ENCODE measurements around the gene DAPK2.

The DAPK2 gene

DNA sequence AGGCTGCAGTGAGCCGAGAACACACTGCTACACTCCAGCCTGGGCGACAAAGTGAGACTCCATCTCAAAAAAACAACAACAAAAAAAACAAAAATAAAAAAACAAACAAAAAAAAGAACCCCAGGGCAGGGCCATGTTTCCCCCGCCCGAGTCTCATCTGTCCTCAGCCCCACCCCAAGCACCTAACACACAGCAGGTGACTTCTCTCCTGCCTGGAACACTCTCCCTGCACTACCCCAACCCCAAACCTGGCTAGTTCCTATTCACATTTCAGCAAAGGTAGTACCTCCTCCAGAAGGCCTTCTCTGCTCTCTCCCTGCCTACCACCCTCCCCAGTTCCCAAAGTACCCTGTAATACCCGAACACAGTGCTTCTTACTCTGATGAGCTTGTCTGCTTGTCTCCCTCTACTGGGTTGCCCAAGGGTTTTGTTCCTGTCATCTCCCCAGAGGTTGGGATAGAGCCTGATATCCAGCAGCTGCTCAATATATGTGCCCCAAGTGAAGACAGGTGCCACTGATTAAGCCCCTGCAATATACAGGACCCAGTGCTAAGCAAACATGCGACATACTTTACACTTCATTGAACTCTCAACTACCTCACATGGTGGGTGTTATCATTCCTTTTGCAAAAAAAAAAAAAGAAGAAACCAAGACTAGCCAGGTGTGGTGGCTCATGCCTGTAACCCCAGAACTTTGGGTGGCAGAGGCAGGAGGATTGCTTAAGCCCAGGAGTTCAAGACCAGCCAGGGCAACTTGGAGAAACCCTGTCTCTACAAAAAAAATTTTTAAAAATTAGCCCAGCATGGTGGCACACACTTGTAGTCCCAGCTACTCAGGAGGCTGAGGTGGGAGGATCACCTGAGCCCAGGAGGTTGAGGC, 103.6 kb downstream of the DAPK2 start:
- DNase-seq (ENCODE audit: low spot score) = no peak

DNA sequence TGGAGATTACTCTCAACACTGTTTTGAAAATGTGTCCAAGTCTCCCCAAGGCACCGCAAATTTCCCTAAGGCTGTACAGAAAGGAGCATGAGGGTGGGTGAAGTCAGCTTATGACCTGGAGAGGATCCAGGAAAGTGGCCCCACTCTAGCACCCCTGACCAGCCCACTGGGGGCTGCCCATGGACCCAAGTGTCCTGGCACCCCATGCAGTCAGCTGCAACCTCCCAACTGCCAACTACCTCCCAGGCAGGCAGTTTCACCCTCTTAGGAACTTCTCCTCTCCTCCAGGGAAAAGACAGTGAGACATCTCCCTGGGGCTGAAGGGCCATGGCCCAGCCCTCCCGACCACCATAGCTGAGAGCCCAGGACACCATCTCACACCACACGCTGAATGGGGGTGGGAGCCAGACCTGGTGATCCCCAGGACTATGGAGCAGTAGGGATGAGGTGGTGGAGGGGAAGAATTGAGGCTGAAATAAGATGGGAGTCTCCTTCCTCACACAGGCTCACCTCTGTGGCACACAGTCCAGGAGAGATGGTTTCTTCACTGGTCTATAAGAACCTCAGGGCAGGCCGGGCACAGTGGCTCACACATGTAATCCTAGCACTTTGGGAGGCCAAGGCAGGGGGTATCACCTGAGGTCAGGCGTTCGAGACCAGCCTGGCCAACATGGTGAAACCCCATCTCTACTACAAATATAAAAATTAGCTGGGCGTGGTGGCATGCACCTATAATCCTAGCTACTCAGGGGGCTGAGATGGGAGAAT, 104.4 kb downstream of the DAPK2 start:
- DNase-seq (ENCODE audit: low spot score) = no peak

DNA sequence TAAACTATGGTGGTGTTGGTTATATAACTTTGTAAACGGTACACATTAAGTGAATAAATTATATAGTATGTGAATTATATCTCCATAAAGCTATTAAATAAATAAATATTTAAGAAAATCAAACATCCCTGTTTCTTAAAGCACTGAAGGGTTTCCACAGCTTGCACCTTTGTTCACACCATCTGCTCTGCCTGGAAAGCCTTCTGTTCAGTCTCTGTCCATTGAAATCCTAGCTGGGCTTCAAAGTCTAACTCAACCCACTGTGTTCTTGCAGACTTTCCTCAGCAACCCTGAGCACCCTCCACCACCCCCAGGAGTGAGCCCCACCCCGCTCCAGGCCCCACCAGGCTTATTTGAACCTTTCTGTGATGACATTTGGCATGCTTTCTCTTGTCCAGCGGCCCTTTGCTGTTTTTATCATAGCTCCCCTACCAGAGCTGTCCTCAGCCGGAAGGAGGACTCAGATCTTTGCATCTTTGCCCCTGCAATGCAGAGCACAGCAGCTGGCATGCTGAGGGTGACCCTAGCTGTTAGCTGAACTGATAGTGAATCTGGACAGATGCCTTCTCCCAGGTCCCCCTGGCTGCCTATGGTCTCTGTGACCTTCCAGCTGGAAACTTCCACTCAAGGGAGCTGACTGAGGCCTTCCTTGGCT, 105.2 kb downstream of the DAPK2 start:
- DNase-seq (ENCODE audit: low spot score) = no peak

DNA sequence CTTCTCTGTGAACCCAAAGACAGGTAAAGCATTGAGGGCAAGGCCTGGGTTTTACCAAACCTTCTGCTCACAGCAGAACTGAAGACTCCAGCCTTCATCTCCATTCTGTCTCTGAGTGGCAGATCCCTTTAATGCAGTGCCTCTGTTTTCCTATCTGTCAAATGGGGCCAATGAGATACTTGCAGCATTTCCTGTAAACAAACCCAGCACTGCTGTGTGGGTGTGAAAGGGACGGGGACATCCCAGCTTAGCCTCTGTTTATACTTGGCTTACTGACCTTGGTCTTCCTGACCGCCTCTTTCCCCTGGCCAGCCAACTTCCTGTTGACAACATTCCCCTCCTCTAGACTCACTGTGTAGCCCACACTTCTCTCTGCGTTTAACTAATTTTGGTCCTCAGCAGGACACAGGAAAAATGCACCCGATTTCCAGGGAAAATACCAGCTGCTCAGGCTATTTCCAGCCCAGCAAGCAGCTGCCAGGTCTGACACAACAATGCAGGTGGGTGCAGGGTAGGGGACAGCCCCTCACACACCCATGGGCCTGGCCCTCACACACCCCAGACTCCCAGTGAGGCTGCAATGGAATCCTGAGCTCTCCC, 106.7 kb downstream of the DAPK2 start:
- no peak for DNase-seq (ENCODE audit: low spot score)

DNA sequence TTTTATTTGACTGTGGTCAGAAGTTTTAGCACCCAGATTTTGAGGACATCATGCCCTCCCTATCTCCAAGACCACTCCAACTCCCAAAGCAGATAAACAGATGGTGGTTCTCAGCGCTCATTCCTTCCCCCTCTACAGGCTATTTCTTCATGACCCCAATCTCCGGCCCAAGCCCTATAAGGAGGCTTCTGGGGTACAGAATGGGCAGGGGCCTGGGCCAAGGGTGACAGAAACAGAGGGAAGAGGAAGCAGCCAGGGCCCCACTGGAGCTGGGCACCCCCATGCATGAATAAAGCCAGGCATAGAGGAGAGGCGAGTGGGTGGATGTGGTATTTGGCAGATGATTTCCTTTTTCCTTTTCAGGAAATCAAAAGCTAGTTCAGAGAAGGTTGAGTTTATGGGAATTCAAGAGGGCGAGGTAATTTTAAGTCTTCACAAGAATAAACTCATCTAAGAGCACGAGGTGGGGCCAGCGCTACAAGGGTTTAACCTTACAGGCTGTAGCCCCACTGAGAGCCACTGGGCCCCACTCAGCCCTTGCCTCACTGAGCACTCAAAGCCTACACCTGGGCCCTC, 107.7 kb downstream of the DAPK2 start:
- no peak for DNase-seq (ENCODE audit: low spot score)

DNA sequence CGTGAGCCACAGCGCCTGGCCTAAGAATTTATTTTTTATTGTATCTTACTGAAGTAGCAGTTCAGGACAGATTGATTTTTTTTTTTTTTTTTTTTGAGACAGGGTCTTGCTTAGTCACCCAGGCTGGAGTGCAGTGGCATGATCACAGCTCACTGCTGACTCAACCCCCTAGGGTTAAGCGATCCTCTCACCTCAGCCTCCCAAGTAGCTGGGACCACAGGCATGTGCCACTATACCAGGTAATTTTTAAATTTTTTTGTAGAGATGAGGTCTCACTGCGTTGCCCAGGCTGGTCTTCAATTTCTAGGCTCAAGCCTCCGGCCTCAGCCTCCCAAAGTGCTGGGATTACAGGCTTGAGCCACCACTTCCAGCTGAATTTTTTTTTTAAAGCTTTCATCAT, 112.8 kb downstream of the DAPK2 start:
- no peak for DNase-seq (ENCODE audit: low spot score)

DNA sequence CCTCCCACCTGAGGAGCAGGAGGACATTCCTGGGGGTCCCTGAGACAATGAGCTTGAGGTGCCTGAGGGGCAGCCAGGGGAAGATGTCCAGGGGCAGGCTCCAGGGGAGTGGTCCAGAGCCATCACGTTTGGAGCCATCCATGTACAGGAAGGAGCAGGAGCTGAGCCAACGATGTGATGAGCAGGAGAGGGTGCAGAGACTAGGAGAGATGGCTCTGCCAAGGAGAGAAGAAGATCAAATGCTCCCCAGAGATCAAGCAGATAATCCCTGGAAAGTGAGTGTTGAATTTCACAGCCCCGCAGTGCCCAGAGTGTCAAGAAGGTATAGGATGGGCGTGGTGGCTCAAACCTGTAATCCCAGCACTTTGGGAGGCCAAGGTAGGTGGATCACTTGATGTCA, 114.7 kb downstream of the DAPK2 start:
- no peak for DNase-seq (ENCODE audit: low spot score)

DNA sequence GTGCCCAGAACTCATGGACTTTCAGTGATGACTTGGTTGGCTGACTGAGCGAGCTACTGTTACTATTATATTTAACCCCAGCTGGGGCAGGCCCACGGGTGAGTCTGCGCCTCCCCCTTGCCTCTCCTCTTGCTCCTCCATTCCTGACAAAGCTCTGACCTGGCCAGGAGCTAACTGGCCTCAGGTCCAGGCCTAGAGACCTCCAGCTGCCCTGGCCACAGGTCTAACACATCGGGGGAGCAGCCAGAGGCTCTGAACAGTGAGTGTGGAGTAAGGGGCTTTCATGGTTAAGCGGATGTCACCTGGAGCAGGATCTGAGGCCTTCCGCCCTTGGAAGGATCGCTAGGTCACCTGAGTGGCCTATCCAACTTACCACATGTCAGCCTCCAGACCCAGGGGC, 116.3 kb downstream of the DAPK2 start:
- DNase-seq (ENCODE audit: low spot score) = no peak

DNA sequence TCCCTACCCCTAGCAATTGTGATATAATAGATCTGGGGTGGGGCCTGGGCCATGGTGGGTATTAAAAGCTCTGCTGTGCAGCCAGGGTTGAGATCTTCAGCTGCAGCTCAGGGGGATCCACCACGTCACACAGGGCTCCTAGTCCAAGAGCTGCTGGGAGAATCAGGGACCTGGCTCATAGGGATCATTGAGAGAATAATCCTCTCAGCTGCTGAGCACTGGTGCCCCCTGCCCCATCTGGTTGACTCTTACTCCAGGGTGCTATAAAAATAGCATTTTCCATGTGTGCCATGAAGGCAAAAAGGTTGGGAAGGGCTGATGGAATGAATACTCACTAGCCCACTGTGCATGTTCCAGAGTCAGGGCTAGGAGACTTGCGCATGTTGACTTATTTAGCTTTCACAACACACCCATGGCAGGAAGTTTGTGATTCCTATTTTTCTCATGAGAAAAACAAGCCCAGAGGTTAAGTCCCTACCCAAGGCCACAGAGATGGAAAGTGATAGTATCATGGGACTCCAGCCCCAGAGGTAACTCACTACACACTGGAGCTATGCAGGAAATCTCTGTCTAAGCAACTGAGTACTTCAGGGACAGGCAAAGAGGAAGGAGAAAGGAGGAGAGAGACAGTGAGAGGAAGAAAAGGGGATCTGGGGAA, 118.0 kb downstream of the DAPK2 start:
- DNase-seq (ENCODE audit: low spot score) = no peak

DNA sequence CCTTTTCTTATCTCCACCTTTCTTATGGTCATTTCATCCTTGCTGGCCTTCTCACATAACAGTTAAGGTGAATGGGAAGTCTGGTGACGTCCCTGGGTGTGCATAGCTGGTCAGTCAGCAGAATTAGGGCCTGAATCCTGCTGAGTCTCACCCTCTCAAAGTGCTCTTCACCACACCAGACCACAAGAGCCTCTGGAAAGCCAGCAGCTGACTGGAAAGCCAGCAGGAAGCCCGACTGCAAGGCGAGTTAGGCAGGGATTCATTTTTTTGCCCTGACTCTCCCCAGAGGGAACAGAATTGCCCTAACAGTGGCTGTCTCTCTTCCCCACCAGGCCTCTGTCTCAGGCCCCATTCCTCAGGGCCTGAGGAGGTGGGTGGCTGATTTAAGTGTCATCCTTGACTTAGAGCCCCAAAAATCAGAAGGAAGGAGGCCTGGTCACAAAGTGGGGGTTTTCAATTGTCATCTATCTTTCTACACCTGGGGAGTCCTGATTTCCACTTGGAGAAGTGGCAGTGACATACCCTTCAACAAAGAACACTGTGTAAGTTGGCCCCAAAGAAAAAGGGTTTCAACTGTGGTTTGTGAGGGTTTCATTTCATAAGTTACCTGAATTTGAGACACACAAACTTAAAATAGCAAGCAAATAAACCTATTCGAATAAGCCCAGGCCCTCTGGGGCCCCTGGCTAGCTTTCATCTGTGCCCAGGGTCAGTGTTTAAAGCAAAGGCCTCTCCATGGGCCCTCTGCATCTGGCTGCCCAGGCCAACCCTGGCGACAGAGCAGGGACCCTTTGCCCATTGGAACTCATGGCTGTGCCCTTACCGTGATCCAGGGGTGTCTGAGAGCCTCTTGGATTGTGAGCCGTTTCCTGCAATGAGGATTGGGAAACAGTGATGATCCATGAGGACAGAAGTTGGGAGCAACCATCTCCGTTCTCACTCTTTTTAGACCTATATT, 122.0 kb downstream of the DAPK2 start:
- DNase-seq (ENCODE audit: low spot score) = no peak

DNA sequence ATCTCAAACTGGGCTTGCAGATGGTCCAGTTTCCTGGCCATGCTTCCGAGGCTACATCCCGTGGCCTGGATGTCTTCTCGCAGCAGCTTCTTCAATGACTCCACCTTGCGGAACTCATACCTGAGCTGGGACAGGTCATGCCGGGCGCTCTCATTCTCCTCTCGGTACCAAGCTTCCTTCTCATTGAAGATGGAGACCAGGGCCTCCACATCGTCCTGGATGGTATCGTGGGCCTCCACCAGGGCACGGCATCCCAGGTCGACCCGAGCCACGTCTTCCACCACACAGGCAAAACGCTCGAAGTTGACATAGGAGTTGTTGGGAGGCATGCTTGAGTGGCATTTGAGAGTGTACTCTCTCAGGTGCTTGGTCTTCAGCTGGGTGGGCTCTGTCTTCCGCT, 123.4 kb downstream of the DAPK2 start:
- DNase-seq (ENCODE audit: low spot score) = no peak

DNA sequence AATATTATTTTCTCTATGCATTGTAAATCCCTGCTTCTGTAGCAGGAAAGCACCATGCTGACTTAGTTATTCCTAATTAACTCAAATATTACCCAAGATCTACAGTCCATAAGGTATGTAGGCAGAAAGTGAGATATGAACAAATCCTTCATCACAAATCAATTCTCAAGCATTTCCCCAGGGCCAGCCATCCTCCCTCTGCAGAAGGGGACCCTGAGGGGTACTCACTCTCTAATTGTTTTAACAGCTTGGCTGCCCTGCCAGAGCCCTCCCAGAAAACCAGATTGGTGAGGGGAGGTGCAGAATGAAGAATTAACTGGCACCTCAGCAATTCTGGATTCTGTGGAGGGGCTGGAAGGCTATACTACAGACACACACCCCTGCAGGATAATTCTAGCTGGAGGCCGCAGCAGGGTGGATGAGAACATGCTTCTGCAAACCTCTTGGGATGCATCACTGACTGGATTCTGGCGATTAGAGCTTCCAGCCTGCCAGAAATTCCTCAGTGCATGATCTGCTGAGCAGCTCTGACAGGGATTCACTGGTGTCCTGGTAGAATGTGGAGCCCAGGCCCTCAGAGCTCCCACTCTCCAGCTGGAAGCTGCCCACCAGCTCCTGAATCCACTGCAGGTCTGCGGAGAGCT, 123.9 kb downstream of the DAPK2 start:
- no peak for DNase-seq (ENCODE audit: low spot score)

DNA sequence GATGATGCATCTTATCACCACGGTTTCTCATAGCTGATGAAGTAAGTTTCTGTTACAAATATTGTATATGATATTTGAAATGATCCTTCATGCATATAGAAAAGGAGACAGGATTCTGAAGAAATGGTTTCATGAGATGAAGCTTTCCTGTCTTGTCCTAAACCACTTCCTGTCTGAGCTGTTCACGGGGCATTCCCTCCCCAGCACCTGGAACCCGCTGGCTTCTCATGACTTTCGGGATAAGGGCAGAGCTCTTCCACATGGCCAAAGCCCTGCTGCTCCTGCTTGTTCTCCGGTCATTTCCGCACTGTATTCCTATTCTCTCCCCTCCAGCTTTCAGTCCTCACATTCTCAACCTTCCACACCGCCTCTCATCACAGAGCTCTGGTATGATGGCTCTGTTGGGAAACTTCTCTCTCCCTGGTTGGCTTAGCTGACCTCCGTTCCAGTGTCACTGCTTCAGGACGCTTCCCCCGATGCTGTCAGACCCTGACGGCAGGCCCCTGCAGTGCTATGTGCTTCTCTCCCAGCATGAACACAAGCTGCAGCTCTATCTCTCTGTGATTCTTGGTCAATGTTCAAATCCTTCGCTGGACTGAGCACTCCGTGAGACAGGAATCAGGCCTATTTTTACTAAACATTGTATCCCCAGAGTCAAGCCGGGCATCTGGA, 125.6 kb downstream of the DAPK2 start:
- no peak for DNase-seq (ENCODE audit: low spot score)

DNA sequence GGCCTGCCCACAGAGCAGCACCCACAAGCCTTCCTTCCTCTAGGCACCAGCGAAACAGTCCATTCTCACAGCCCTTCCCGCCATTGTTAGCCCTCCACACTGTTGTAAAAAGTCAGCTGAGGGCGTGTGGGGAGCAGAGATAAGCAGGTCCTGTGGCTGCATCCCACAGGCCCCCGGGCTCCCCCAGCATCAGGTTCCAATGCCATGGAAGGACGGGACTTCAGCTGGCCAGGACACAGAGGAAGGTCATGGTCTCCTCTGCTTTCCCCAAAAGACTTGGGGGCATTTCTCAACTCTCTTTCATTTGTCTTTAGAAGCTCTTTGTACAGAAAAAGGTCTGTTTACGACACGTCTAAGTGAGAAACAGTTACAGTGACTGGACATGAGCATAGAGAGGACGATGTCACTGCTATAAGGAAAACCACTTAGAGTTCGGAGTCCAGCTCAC, 127.4 kb downstream of the DAPK2 start:
- no peak for DNase-seq (ENCODE audit: low spot score)

DNA sequence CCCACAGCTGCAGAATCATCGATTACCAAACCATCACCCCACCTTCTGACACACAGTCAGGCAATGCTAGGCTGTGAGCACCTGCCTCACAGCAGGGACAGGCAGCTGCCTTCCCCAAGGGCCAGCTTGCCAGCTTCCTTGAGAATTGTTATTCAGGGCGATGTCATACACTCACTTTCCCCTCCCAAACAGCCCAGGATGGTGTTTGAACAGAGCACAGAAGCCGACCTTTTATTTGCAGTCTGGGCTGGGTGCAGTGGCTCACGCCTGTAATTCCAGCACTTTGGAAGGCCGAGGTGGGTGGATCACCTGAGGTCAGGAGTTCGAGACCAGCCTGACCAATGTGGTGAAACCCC, 128.0 kb downstream of the DAPK2 start:
- no peak for DNase-seq (ENCODE audit: low spot score)

DNA sequence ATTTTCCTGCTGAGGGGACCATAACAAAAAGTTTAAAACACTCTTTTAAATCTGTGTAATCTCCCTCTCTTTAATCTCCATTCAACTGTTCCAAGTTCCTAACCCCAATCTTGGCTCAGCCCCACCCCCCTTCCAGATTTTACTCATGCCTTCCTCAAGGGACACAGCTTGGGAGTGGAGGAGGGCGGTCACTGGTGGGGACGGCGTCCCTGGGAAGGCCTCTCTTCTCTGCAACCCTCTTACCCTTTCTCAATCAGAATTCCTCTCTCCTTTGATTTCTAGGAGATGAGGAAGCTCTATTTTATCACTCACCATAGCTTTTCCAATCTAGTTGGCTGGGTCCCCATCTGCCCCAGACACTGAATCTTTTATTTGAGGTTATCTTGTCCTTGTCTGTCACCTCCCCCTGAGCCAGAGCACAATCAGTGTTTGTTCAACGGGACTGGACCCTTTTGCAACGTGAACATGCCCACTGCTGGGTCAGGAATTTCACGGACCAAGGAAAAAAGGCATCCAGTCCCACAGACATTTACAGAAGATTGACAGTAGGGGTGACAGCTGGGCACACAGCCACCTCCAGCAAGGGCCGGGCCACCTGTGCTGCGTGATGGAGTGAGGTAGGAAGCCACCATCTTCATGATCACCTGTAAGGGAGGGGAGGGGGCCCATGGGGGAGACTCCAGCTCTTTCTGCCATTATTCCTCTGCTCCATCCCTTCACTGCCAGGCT, 128.5 kb downstream of the DAPK2 start:
- no peak for DNase-seq (ENCODE audit: low spot score)

DNA sequence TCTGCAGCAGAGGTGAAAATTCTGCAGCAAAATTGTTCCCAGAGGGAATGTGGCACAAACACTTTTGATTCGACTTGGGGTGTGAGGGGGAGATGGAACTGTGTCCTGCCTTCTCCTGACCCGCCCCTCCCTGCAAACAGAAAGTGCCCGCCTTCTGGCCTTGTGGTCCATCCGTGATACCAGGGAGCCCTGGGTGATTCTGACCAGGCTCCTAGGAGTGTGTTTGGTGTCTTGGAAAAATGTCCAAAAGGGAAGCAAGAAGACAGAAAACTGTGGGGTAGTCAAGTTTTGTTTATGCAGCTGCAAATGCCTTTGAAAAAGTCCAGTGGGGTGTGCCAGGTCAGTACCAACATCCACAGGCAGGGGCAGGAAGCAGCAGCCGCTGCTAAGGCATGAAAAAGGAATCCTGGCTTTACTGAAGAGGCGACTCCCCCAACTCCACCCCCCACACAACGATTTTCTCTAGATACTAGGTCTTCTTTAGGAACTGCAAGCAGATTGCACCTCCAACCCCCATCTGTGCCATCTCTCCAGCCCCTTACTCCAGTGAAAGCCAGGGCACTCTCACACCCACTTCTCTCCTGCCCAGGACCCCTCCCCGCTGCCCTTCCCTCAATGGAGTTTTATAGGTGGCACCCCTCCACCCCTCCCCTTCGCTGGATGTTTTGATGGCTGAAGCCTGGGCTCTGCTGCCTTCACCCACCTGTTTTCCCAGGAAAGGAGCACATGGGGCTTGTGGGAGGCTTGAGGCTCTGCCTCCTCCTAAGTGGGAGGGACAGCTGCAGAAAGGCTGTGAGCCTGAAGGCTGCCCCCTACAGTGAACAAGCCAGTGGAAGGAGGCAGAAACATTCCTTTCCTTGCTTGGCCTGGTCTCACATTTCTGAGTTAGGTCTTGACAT, 130.2 kb downstream of the DAPK2 start:
- DNase-seq (ENCODE audit: low spot score) = no peak
